ENCODE data around the gene TCAP. TPM values are rescaled to one million over a fixed set of nuclear protein-coding genes. Genes with fewer than 3 reads are reported as not detected.
"Not testable (repeated sequence)": the region's sequence is repeated elsewhere in the genome, so short reads cannot be mapped to it uniquely, and the experiment has no call there.

Gene TCAP
- total RNA-seq, 2 donors from 2014 or later, result 0.49 to 1.2 TPM

GRCh38 chr17:39709998-39710964 is 45.1 kb downstream of the TCAP start:
- no peak overlapping the region for H3K27ac ChIP-seq
- peaks cover 11% of the 10 kb centered on the region for H3K4me1 ChIP-seq
- intact Hi-C loops (cut with DNase I), result no loop called here
- no peaks in the 10 kb centered on the region for H3K27me3 ChIP-seq
- H3K9ac ChIP-seq (ENCODE audit: low read depth in 2 of 2, low read length in 2 of 2), result no peak overlapping the region
- H3K36me3 ChIP-seq, result peaks cover 9% of the 10 kb centered on the region
- TF ChIP-seq, protein P1, sequence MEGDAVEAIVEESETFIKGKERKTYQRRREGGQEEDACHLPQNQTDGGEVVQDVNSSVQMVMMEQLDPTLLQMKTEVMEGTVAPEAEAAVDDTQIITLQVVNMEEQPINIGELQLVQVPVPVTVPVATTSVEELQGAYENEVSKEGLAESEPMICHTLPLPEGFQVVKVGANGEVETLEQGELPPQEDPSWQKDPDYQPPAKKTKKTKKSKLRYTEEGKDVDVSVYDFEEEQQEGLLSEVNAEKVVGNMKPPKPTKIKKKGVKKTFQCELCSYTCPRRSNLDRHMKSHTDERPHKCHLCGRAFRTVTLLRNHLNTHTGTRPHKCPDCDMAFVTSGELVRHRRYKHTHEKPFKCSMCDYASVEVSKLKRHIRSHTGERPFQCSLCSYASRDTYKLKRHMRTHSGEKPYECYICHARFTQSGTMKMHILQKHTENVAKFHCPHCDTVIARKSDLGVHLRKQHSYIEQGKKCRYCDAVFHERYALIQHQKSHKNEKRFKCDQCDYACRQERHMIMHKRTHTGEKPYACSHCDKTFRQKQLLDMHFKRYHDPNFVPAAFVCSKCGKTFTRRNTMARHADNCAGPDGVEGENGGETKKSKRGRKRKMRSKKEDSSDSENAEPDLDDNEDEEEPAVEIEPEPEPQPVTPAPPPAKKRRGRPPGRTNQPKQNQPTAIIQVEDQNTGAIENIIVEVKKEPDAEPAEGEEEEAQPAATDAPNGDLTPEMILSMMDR (IDR thresholded peaks at IDR 0.05), result no peak
- DNase-seq, result no peak
- no peaks in the 10 kb centered on the region for H3K9me3 ChIP-seq
- no peak overlapping the region for H3K4me3 ChIP-seq

DNA sequence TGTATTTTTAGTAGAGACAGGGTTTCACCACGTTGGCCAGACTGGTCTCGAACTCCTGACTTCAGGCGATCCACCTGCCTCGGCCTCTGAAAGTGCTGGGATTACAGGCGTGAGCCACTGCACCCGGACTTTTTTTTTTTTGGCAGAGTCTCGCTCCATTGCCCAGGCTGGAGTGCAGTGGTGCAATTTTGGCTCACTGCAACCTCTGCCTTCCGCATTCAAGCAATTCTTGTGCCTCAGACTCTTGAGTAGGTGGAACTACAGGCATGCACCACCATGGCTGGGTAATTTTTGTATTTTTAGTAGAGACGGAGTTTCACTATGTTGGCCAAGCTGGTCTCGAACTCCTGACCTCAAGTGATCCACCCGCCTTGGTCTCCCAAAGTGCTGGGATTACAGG is 45.9 kb downstream of the TCAP start:
- intact Hi-C loops (cut with DNase I); H3K9ac ChIP-seq (ENCODE audit: low read depth in 2 of 2, low read length in 2 of 2); H3K36me3 ChIP-seq; DNase-seq; H3K9me3 ChIP-seq; H3K27ac ChIP-seq; H3K27me3 ChIP-seq; H3K4me3 ChIP-seq: not testable (repeated sequence)
- H3K4me1 ChIP-seq, result peaks cover 11% of the 10 kb centered on the region

- H3K27ac ChIP-seq, result no peak overlapping the region
- H3K9me3 ChIP-seq, result no peaks in the 10 kb centered on the region
- intact Hi-C loops (cut with DNase I), result no loop called here
- no peak for DNase-seq
- H3K4me3 ChIP-seq, result no peak overlapping the region
- TF ChIP-seq, protein P1 (IDR thresholded peaks at IDR 0.05), result no peak
- H3K4me1 ChIP-seq, result peaks cover 9% of the 10 kb centered on the region
- H3K27me3 ChIP-seq, result no peaks in the 10 kb centered on the region
- H3K36me3 ChIP-seq, result peaks cover 9% of the 10 kb centered on the region
- H3K9ac ChIP-seq (ENCODE audit: low read depth in 2 of 2, low read length in 2 of 2), result no peak overlapping the region
These were observed 46.7 kb downstream of the TCAP start for GRCh38 chr17:39711851-39712250.

GRCh38 chr17:39714234-39714633 is 49.1 kb downstream of the TCAP start:
- TF ChIP-seq, protein P1 (IDR thresholded peaks at IDR 0.05), result no peak
- H3K27me3 ChIP-seq, result no peaks in the 10 kb centered on the region

GRCh38 chr17:39715375-39716072 is 50.4 kb downstream of the TCAP start:
- Histone ChIP-seq H3K27me3 (no peaks in the 10 kb centered on the region), H3K9ac (ENCODE audit: low read depth in 2 of 2, low read length in 2 of 2) (peak overlapping the region; percentile 68 to 92), H3K4me1 (peaks cover 8% of the 10 kb centered on the region), H3K36me3 (no peaks in the 10 kb centered on the region), H3K4me3 (no peak overlapping the region), H3K9me3 (no peaks in the 10 kb centered on the region), H3K27ac (peak overlapping the region; percentile 86)
- DNase-seq, result no peak
- TF ChIP-seq, protein P1 (IDR thresholded peaks at IDR 0.05), result no peak
- intact Hi-C loops (cut with DNase I), result no loop called here

More at GRCh38 chr17:39714234-39714633, 49.1 kb downstream of the TCAP start:
- no peak overlapping the region for H3K9ac ChIP-seq (ENCODE audit: low read depth in 2 of 2, low read length in 2 of 2)
- no peak overlapping the region for H3K4me3 ChIP-seq
- no peak for DNase-seq
- peaks cover 8% of the 10 kb centered on the region for H3K4me1 ChIP-seq
- no peak overlapping the region for H3K27ac ChIP-seq
- H3K9me3 ChIP-seq, result no peaks in the 10 kb centered on the region
- H3K36me3 ChIP-seq, result no peaks in the 10 kb centered on the region
- intact Hi-C loops (cut with DNase I), result no loop called here

Other genes starting within 250 kb of the TCAP start
- 10 to 100 TPM; 29.1 to 31.2 TPM for gene MED1, start 214.1 kb upstream of the TCAP start, total RNA-seq
- gene CDK12, start 203.9 kb upstream of the TCAP start, total RNA-seq, result 10 to 100 TPM; 40.1 to 55.3 TPM
- not detected for gene NEUROD2, start 57.4 kb upstream of the TCAP start, total RNA-seq
- gene PPP1R1B, start 38.4 kb upstream of the TCAP start, total RNA-seq, result 100 to 1,000 TPM; 331 to 350 TPM
- gene STARD3, start 28.2 kb upstream of the TCAP start, total RNA-seq, result 10 to 100 TPM; 30.0 to 41.3 TPM
- gene PNMT, start 3.1 kb downstream of the TCAP start, total RNA-seq, result under 1 TPM in 1 of 2 donors, not detected in 1; 0.47 TPM
- gene PGAP3, start 22.7 kb downstream of the TCAP start, total RNA-seq, result 10 to 100 TPM; 37.3 to 42.0 TPM
- gene ERBB2, start 34.7 kb downstream of the TCAP start, total RNA-seq, result 100 to 1,000 TPM; 153 to 174 TPM
- gene MIEN1, start 65.2 kb downstream of the TCAP start, total RNA-seq, result 100 to 1,000 TPM in 1 of 2 donors, 10 to 100 TPM in 1; 74.1 to 103 TPM
- gene GRB7, start 72.6 kb downstream of the TCAP start, total RNA-seq, result 10 to 100 TPM; 22.4 to 40.9 TPM
- gene IKZF3, start 199.0 kb downstream of the TCAP start, total RNA-seq, result 1 to 10 TPM; 1.8 to 2.0 TPM
- not detected for gene ZPBP2, start 202.9 kb downstream of the TCAP start, total RNA-seq